IMR-90 (cell line): Measurements from ENCODE around the gene HES7. TPM values are rescaled to one million over a fixed set of nuclear protein-coding genes. Genes with fewer than 3 reads are reported as not detected.

Experiments
- ATAC-seq: fragments of 200-7000 bp; cut with Tn5 transposase; 2 replicates; pipeline ENCODE4 v1.9.1; 2020; ENCODE audit warnings: low read depth, mild to moderate bottlenecking, moderate library complexity
- BruUV-seq: library from RNA; stranded (reverse); fragments of 400-500 nt; replicated peaks from 2 replicates; lab custom pipeline; 2021; lab: Mats Ljungman, UMichigan
- CTCF ChIA-PET: fragments of 300-600 bp; formaldehyde crosslinking; extraction: SDS; loops from one replicate; lab custom pipeline; 2021; ENCODE audit warnings: antibody characterized with exemption; lab: Yijun Ruan, JAX
- POLR2A ChIA-PET: fragments of 300-600 bp; sonication (Branson Sonifier 250); formaldehyde crosslinking; loops from one replicate; lab custom pipeline; 2022; ENCODE audit warnings: antibody characterized with exemption; ENCODE audit not compliant: unreplicated experiment; lab: Charles Lee
- DNase-seq: peaks from one replicate; pipeline ENCODE4 v3.0.0; 2013
- H2AFZ ChIP-seq: replicated peaks from 2 replicates; pipeline ENCODE3; 2013; ENCODE audit warnings: low read length, mild to moderate bottlenecking; ENCODE audit not compliant: poor library complexity
- H2AK5ac ChIP-seq: 2 replicates; pipeline ENCODE4 v1.6.1; 2013; ENCODE audit warnings: low read depth, low read length, inconsistent platforms
- H2AK9ac ChIP-seq: replicated peaks from 2 replicates; pipeline ENCODE3; 2013; ENCODE audit warnings: mild to moderate bottlenecking, low read depth, low read length, moderate library complexity; ENCODE audit not compliant: poor library complexity
- H2BK120ac ChIP-seq: 2 replicates; pipeline ENCODE4 v1.6.1; 2013; ENCODE audit warnings: low read depth, low read length, inconsistent platforms
- H2BK15ac ChIP-seq: 3 replicates; pipeline ENCODE4 v1.6.1; 2013; ENCODE audit warnings: low read depth, low read length, inconsistent platforms
- H2BK20ac ChIP-seq: 2 replicates; pipeline ENCODE4 v1.6.1; 2013; ENCODE audit warnings: low read depth, mild to moderate bottlenecking, inconsistent platforms, low read length, moderate library complexity
- H2BK5ac ChIP-seq: 2 replicates; pipeline ENCODE4 v1.6.1; 2013; ENCODE audit warnings: mild to moderate bottlenecking, low read depth, low read length, inconsistent platforms; ENCODE audit not compliant: poor library complexity, severe bottlenecking
- H3K14ac ChIP-seq: replicated peaks from 2 replicates; pipeline ENCODE4 v1.6.1; 2013; ENCODE audit warnings: low read depth, low read length, inconsistent platforms
- H3K18ac ChIP-seq: 2 replicates; pipeline ENCODE4 v1.6.1; 2013; ENCODE audit warnings: low read depth, low read length, control low read depth
- H3K23ac ChIP-seq: 2 replicates; pipeline ENCODE4 v1.6.1; 2013; ENCODE audit warnings: low read depth, low read length, inconsistent platforms
- H3K27ac ChIP-seq: 2 replicates; pipeline ENCODE4 v1.5.1; 2013; ENCODE audit warnings: mild to moderate bottlenecking, control low read depth, low read length; ENCODE audit not compliant: insufficient read depth
- H3K27me3 ChIP-seq: 2 replicates; pipeline ENCODE4 v1.6.1; 2013; ENCODE audit warnings: low read length; ENCODE audit not compliant: control insufficient read depth, insufficient read depth
- H3K36me3 ChIP-seq: 2 replicates; pipeline ENCODE4 v1.6.1; 2013; ENCODE audit warnings: low read length, mixed read lengths; ENCODE audit not compliant: control insufficient read depth, insufficient read depth
- H3K4ac ChIP-seq: 2 replicates; pipeline ENCODE4 v1.6.1; 2013; ENCODE audit warnings: low read depth, low read length, inconsistent platforms
- H3K4me1 ChIP-seq: 2 replicates; pipeline ENCODE4 v1.6.1; 2013; ENCODE audit warnings: low read length, mixed read lengths; ENCODE audit not compliant: control insufficient read depth, insufficient read depth
- H3K4me2 ChIP-seq: 2 replicates; pipeline ENCODE4 v1.6.1; 2013; ENCODE audit warnings: low read depth, mild to moderate bottlenecking, control low read depth, low read length, moderate library complexity
- H3K4me3 ChIP-seq: 2 replicates; pipeline ENCODE4 v1.5.1; 2013; ENCODE audit warnings: low read depth, mild to moderate bottlenecking, control low read depth, low read length, moderate library complexity; ENCODE audit not compliant: insufficient read depth
- H3K56ac ChIP-seq: 2 replicates; pipeline ENCODE4 v1.6.1; 2013; ENCODE audit warnings: low read length, inconsistent platforms; ENCODE audit not compliant: insufficient read depth; ENCODE audit errors: extremely low read depth
- H3K79me1 ChIP-seq, 2 experiments: 2 replicates each; pipeline ENCODE4 v1.6.1; 2013; ENCODE audit warnings: low read length in 2 of 2, inconsistent platforms in 1 of 2, low read depth in 1 of 2
- H3K9ac ChIP-seq: 2 replicates; pipeline ENCODE4 v1.6.1; 2013; ENCODE audit warnings: low read depth, low read length, control low read depth
- H3K9me1 ChIP-seq: 2 replicates; pipeline ENCODE4 v1.6.1; 2013; ENCODE audit warnings: low read length, inconsistent platforms; ENCODE audit not compliant: insufficient read depth
- H3K9me3 ChIP-seq: 2 replicates; pipeline ENCODE4 v1.6.1; 2013; ENCODE audit warnings: low read length; ENCODE audit not compliant: control insufficient read depth, insufficient read depth
- H4K20me1 ChIP-seq: 2 replicates; pipeline ENCODE4 v1.6.1; 2013; ENCODE audit warnings: low read length, inconsistent platforms; ENCODE audit not compliant: insufficient read depth
- H4K5ac ChIP-seq: 2 replicates; pipeline ENCODE4 v1.6.1; 2013; ENCODE audit warnings: mild to moderate bottlenecking, low read depth, low read length, control low read depth
- H4K8ac ChIP-seq, 2 experiments: 2 replicates each; pipeline ENCODE4 v1.6.1; 2013; ENCODE audit warnings: low read depth in 2 of 2, low read length in 2 of 2, control low read depth in 1 of 2, inconsistent platforms in 1 of 2
- H4K91ac ChIP-seq: 2 replicates; pipeline ENCODE4 v1.6.1; 2013; ENCODE audit warnings: low read depth, low read length, inconsistent platforms; ENCODE audit not compliant: insufficient read depth
- NFE2L2 ChIP-seq: fragments of 150-350 bp; IDR thresholded peaks from 2 replicates; pipeline ENCODE4 v1.6.1; 2016; ENCODE audit warnings: low read depth, mild to moderate bottlenecking, low read length
- POLR2A ChIP-seq: IDR thresholded peaks from 2 replicates; pipeline ENCODE4 v1.6.1; 2012; ENCODE audit warnings: mild to moderate bottlenecking, low read depth, low read length
- WGBS, 2 experiments: methylation state at CpG; one replicate each; pipeline versions ENCODE4 v1.1.5 to v1.1.7; 2013; ENCODE audit warnings: missing lambda C conversion rate in 2 of 2; ENCODE audit not compliant: insufficient read length in 1 of 2; ENCODE audit errors: extremely low coverage in 2 of 2; 5-methylcytosine and 5-hydroxymethylcytosine counted together
- dilution Hi-C: fragments of 300-500 bp; cut with HindIII; formaldehyde crosslinking; loops from one replicate; pipeline ENCODE4 v1.14.3; 2018; ENCODE audit warnings: low sequenced_read_pairs; ENCODE audit not compliant: unreplicated experiment
- in situ Hi-C: fragments of 300-500 bp; cut with MboI; formaldehyde crosslinking; loops from 3 replicates; pipeline ENCODE4 v1.14.3; 2019; ENCODE audit warnings: low sequenced_read_pairs, inconsistent platforms, mixed read lengths
- intact Hi-C: fragments of 100-400 bp; cut with micrococcal nuclease; formaldehyde crosslinking; loops from 2 replicates; pipeline ENCODE4 v1.10.0; 2022
- polyA plus RNA-seq, 3 experiments: library from polyadenylated mRNA; depleted of rRNA; stranded (reverse); fragments of >200 nt; gene quantifications; 2 replicates each; pipeline ENCODE4 v1.2.3, GENCODE V29; 2012; ENCODE audit warnings: low replicate concordance in 1 of 3
- total RNA-seq: library from RNA; depleted of rRNA; stranded (reverse); fragments of >200 nt; gene quantifications from 2 replicates; pipeline ENCODE4 v1.2.3, GENCODE V29; 2012

Gene HES7
- total and polyA plus RNA-seq, 2 of the 4 experiments (the other 2 are of a cell fraction), result 0.43 TPM; not detected in 1

GRCh38 chr17:8147141-8147804 lies 23.4 kb upstream of the HES7 start:
- Histone ChIP-seq H4K5ac (no peak overlapping the region), H3K9me1 (peaks cover 5% of the 10 kb centered on the region; the same call in 1 of the 2 replicates), H4K91ac (no peak overlapping the region), H3K4ac (no peak overlapping the region), H2AK9ac (peak overlapping the region; percentile 55), H2BK120ac (no peak overlapping the region), H4K8ac (no peak overlapping the region), H2AK5ac (no peak overlapping the region), H4K20me1 (peaks cover 5% of the 10 kb centered on the region), H3K18ac (no peak overlapping the region), H3K14ac (no peak overlapping the region), H3K27ac (no peak overlapping the region), H3K36me3 (peaks cover 59% of the 10 kb centered on the region), H3K4me2 (no peak overlapping the region), H3K4me3 (no peak overlapping the region), H3K27me3 (no peaks in the 10 kb centered on the region), H2BK15ac (no peak overlapping the region), H2BK20ac (no peak overlapping the region), H3K4me1 (peaks cover 5% of the 10 kb centered on the region), H3K79me1 (peaks cover 3 to 13% of the 10 kb centered on the region in 2 experiments; a peak in 2 of 4 replicates), H2AFZ (no peak overlapping the region), H3K23ac (no peak overlapping the region), H3K9me3 (no peaks in the 10 kb centered on the region), H2BK5ac (no peak overlapping the region), H3K9ac (no peak overlapping the region), H3K56ac (no peak overlapping the region)
- intact Hi-C loops (no loop called here), dilution Hi-C loops (no loop called here), in situ Hi-C loops (no loop called here)
- BruUV-seq, result no TSS peak
- TF ChIP-seq NFE2L2 (no peak), POLR2A (peak; percentile 30; the same call in 1 of the 2 replicates)
- DNase-seq, result no peak
- ChIA-PET CTCF (interaction anchor here (0.5 to 0.6 kb wide), 2 partner anchors 27 to 461 kb away, joined by 3 to 5 read pairs; no protein-coding TSS in a partner anchor), POLR2A (no interaction called here)
- no peak for ATAC-seq
- WGBS, 2 experiments, result 97% methylated on average over 14 of the region's 26 CpGs; no CpG with 5 or more reads in 1 of the 2 experiments
